ENCODE data around the gene PDE4A.

GRCh38 chr19:10393137-10393536 lies 27.2 kb upstream of the PDE4A start:
- TF ChIP-seq POLR2A (IDR thresholded peaks at IDR 0.05) = no peak
- TF ChIP-seq CTCF (IDR thresholded peaks at IDR 0.05) = no peak

Data from testis (tissue), 2 donors.